WTC11 (cell line): ENCODE results near the gene CTXN1.

ENCODE experiments used
- CREB1 ChIP-seq: sonication (generic); formaldehyde crosslinking; IDR thresholded peaks from 2 replicates; pipeline ENCODE4 v1.8.0; 2023; ENCODE audit warnings: mild to moderate bottlenecking, missing genetic modification reagents
- TF ChIP-seq, protein P1 (sequence below): sonication (generic); formaldehyde crosslinking; IDR thresholded peaks from 2 replicates; pipeline ENCODE4 v1.8.1; 2022; ENCODE audit warnings: low read depth, missing genetic modification reagents, borderline replicate concordance
- TF ChIP-seq, protein P2 (sequence below): fragments of 200-600 bp; IDR thresholded peaks from 2 replicates; pipeline ENCODE4 v1.8.0; 2022; ENCODE audit warnings: antibody characterized with exemption
- TF ChIP-seq, protein P3 (sequence below): sonication (generic); formaldehyde crosslinking; IDR thresholded peaks from 2 replicates; pipeline ENCODE4 v1.8.1; 2023; ENCODE audit warnings: mild to moderate bottlenecking, missing genetic modification reagents, moderate library complexity

DNA sequence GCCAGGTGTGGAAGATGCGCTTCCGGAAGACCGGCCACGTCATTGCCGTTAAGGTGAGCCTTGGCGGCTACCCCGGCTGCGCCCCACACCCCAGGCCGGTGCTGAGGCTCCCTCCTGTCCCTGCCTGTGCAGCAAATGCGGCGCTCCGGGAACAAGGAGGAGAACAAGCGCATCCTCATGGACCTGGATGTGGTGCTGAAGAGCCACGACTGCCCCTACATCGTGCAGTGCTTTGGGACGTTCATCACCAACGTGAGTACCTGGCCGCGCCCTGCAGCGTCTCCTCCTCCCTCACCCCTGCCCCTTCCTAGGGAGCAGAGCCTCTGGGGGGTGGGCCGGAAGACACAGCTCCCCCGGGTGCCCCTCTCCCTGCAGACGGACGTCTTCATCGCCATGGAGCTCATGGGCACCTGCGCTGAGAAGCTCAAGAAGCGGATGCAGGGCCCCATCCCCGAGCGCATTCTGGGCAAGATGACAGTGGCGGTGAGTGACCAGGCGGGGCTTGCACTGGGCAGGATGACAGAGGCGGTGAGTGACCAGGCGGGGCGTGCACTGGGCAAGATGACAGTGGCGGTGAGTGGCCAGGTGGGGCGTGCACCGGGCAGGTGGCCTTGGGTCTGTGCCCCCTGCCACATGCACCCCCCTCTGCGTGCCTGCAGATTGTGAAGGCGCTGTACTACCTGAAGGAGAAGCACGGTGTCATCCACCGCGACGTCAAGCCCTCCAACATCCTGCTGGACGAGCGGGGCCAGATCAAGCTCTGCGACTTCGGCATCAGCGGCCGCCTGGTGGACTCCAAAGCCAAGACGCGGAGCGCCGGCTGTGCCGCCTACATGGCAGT, 15.4 kb downstream of the CTXN1 start:
- TF ChIP-seq, protein P1, sequence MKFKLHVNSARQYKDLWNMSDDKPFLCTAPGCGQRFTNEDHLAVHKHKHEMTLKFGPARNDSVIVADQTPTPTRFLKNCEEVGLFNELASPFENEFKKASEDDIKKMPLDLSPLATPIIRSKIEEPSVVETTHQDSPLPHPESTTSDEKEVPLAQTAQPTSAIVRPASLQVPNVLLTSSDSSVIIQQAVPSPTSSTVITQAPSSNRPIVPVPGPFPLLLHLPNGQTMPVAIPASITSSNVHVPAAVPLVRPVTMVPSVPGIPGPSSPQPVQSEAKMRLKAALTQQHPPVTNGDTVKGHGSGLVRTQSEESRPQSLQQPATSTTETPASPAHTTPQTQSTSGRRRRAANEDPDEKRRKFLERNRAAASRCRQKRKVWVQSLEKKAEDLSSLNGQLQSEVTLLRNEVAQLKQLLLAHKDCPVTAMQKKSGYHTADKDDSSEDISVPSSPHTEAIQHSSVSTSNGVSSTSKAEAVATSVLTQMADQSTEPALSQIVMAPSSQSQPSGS, result no peak
- TF ChIP-seq, protein P2, sequence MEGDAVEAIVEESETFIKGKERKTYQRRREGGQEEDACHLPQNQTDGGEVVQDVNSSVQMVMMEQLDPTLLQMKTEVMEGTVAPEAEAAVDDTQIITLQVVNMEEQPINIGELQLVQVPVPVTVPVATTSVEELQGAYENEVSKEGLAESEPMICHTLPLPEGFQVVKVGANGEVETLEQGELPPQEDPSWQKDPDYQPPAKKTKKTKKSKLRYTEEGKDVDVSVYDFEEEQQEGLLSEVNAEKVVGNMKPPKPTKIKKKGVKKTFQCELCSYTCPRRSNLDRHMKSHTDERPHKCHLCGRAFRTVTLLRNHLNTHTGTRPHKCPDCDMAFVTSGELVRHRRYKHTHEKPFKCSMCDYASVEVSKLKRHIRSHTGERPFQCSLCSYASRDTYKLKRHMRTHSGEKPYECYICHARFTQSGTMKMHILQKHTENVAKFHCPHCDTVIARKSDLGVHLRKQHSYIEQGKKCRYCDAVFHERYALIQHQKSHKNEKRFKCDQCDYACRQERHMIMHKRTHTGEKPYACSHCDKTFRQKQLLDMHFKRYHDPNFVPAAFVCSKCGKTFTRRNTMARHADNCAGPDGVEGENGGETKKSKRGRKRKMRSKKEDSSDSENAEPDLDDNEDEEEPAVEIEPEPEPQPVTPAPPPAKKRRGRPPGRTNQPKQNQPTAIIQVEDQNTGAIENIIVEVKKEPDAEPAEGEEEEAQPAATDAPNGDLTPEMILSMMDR, result no peak
- TF ChIP-seq, protein P3, sequence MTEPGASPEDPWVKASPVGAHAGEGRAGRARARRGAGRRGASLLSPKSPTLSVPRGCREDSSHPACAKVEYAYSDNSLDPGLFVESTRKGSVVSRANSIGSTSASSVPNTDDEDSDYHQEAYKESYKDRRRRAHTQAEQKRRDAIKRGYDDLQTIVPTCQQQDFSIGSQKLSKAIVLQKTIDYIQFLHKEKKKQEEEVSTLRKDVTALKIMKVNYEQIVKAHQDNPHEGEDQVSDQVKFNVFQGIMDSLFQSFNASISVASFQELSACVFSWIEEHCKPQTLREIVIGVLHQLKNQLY, result no peak
- TF ChIP-seq CREB1 (CRISPR knock-in tag), result no peak
